Endodermal cell (in vitro differentiated cells): Measurements from ENCODE around the gene EIF4A3. TPM values are rescaled to one million over a fixed set of nuclear protein-coding genes. Genes with fewer than 3 reads are reported as not detected.

Source experiments
- DNase-seq: peaks from one replicate; pipeline ENCODE4 v3.0.0-alpha.2; 2017
- H3K27ac ChIP-seq: 2 replicates; pipeline ENCODE4 v1.5.1; 2013; ENCODE audit warnings: mild to moderate bottlenecking, low read depth, low read length, moderate library complexity
- H3K27me3 ChIP-seq: 2 replicates; pipeline ENCODE4 v1.6.1; 2013; ENCODE audit warnings: mild to moderate bottlenecking, low read length, moderate library complexity; ENCODE audit not compliant: insufficient read depth, control insufficient read depth, poor library complexity, severe bottlenecking
- H3K36me3 ChIP-seq: 2 replicates; pipeline ENCODE4 v1.7.0; 2013; ENCODE audit warnings: mild to moderate bottlenecking, low read length, moderate library complexity; ENCODE audit not compliant: control insufficient read depth, insufficient read depth
- H3K4me1 ChIP-seq: one replicate; pipeline ENCODE4 v1.7.0; 2013; ENCODE audit warnings: low read length; ENCODE audit not compliant: control insufficient read depth, insufficient read depth
- H3K4me3 ChIP-seq: 2 replicates; pipeline ENCODE4 v1.5.1; 2013; ENCODE audit warnings: mild to moderate bottlenecking, low read length, moderate library complexity
- H3K9ac ChIP-seq: 2 replicates; pipeline ENCODE4 v1.6.1; 2013; ENCODE audit warnings: mild to moderate bottlenecking, low read length, moderate library complexity; ENCODE audit not compliant: poor library complexity, severe bottlenecking; ENCODE audit errors: extremely low read depth
- H3K9me3 ChIP-seq: 2 replicates; pipeline ENCODE4 v1.6.1; 2013; ENCODE audit warnings: mild to moderate bottlenecking, low read length, moderate library complexity; ENCODE audit not compliant: control insufficient read depth
- H3K27ac Mint-ChIP-seq: 2 replicates; pipeline ENCODE4 v1.8.0; 2020; ENCODE audit warnings: mixed read lengths
- H3K27me3 Mint-ChIP-seq: 2 replicates; pipeline ENCODE4 v1.8.0; 2021; ENCODE audit warnings: mild to moderate bottlenecking, mixed read lengths; ENCODE audit not compliant: insufficient read depth
- H3K36me3 Mint-ChIP-seq: 2 replicates; pipeline ENCODE4 v1.8.0; 2020; ENCODE audit warnings: low read depth, mixed read lengths
- H3K4me1 Mint-ChIP-seq: 2 replicates; pipeline ENCODE4 v1.8.0; 2020; ENCODE audit warnings: mixed read lengths
- H3K4me3 Mint-ChIP-seq: 2 replicates; pipeline ENCODE4 v1.8.0; 2020; ENCODE audit warnings: mild to moderate bottlenecking, moderate library complexity, mixed read lengths
- H3K9me3 Mint-ChIP-seq: 2 replicates; pipeline ENCODE4 v1.8.0; 2020; ENCODE audit warnings: mild to moderate bottlenecking, mixed read lengths
- WGBS, 2 experiments: methylation state at CpG; one replicate each; pipeline versions ENCODE4 v1.1.5 to v1.1.7; 2013; ENCODE audit warnings: missing lambda C conversion rate in 2 of 2, mixed read lengths in 1 of 2; ENCODE audit not compliant: insufficient coverage in 1 of 2, insufficient read length in 1 of 2; 5-methylcytosine and 5-hydroxymethylcytosine counted together
- total RNA-seq, 2 donors: library from RNA; stranded (reverse); fragmentation: NEBNext Ultra II Directional in 1 of 2; extraction: Animal tissue kit (Norgen Biotek cat#: 25700) in 1 of 2; gene quantifications; 2 replicates in 1 of 2; 3 replicates in 1 of 2; pipeline ENCODE4 v1.2.1, GENCODE V29; 2021
- TF ChIP-seq, protein P1 (sequence below): fragments of 200-600 bp; sonication (generic); conservative IDR thresholded peaks from 2 replicates; pipeline ENCODE4 v1.5.0; 2021; ENCODE audit warnings: antibody characterized with exemption, mild to moderate bottlenecking

The EIF4A3 gene
- total RNA-seq, 2 donors from 2014 or later, result 107 to 110 TPM

- Histone ChIP-seq H3K9me3 (no peaks in the 10 kb centered on the region), H3K27ac (no peak overlapping the region), H3K4me3 (no peak overlapping the region), H3K36me3 (no peaks in the 10 kb centered on the region), H3K4me1 (no peaks in the 10 kb centered on the region), H3K9ac (no peak overlapping the region), H3K27me3 (no peaks in the 10 kb centered on the region)
- no peak for DNase-seq
- Mint-ChIP-seq H3K36me3 (no peaks in the 10 kb centered on the region), H3K27ac (no peak overlapping the region), H3K9me3 (no peaks in the 10 kb centered on the region), H3K27me3 (no peaks in the 10 kb centered on the region), H3K4me1 (peaks cover 2% of the 10 kb centered on the region), H3K4me3 (no peak overlapping the region)
- TF ChIP-seq, protein P1, sequence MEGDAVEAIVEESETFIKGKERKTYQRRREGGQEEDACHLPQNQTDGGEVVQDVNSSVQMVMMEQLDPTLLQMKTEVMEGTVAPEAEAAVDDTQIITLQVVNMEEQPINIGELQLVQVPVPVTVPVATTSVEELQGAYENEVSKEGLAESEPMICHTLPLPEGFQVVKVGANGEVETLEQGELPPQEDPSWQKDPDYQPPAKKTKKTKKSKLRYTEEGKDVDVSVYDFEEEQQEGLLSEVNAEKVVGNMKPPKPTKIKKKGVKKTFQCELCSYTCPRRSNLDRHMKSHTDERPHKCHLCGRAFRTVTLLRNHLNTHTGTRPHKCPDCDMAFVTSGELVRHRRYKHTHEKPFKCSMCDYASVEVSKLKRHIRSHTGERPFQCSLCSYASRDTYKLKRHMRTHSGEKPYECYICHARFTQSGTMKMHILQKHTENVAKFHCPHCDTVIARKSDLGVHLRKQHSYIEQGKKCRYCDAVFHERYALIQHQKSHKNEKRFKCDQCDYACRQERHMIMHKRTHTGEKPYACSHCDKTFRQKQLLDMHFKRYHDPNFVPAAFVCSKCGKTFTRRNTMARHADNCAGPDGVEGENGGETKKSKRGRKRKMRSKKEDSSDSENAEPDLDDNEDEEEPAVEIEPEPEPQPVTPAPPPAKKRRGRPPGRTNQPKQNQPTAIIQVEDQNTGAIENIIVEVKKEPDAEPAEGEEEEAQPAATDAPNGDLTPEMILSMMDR, result no peak
- WGBS, 2 experiments, result 85 to 91% methylated on average over 15 to 18 of the region's 18 CpGs
Observed at GRCh38 chr17:80187515-80187941, 40.6 kb upstream of the EIF4A3 start.

GRCh38 chr17:80187090-80187489, 40.2 kb upstream of the EIF4A3 start:
- Histone ChIP-seq H3K9me3 (no peaks in the 10 kb centered on the region), H3K9ac (no peak overlapping the region), H3K27me3 (no peaks in the 10 kb centered on the region), H3K4me3 (no peak overlapping the region), H3K27ac (no peak overlapping the region), H3K4me1 (no peaks in the 10 kb centered on the region), H3K36me3 (no peaks in the 10 kb centered on the region)
- no peaks in the 10 kb centered on the region for H3K36me3 Mint-ChIP-seq
- no peak overlapping the region for H3K27ac Mint-ChIP-seq
- no peak overlapping the region for H3K4me3 Mint-ChIP-seq
- H3K27me3 Mint-ChIP-seq, result no peaks in the 10 kb centered on the region
- no peak for DNase-seq
- TF ChIP-seq, protein P1, result no peak
- H3K4me1 Mint-ChIP-seq, result peaks cover 2% of the 10 kb centered on the region
- WGBS, 2 experiments, result 90 to 91% methylated on average over 15 to 16 of the region's 16 CpGs
- H3K9me3 Mint-ChIP-seq, result no peaks in the 10 kb centered on the region

DNA sequence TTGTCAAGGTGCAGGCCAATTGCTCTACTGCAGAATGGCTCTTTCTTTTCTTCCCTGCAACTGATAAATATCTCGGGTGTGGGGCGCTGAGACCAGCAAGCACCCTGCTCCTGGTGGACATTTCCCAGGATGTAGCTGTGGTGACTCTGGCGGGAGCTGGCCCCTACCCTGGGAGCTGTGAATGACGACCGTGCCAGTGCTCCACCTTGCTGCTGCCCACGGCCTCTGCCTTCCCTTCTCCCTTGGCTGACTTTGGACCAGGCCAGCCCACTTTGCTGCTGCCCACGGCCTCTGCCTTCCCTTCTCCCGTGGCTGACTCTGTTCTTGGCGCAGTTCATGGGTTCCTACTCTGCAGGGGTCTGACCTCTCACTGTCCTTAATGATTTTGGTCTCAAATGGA, 39.0 kb upstream of the EIF4A3 start:
- Mint-ChIP-seq H3K27ac (no peak overlapping the region), H3K4me3 (no peak overlapping the region), H3K4me1 (peaks cover 2% of the 10 kb centered on the region), H3K27me3 (no peaks in the 10 kb centered on the region), H3K36me3 (no peaks in the 10 kb centered on the region), H3K9me3 (no peaks in the 10 kb centered on the region)
- H3K4me3 ChIP-seq, result no peak overlapping the region
- TF ChIP-seq, protein P1, result no peak
- H3K4me1 ChIP-seq, result no peaks in the 10 kb centered on the region
- 93 to 100% methylated on average over 3 to 9 of the region's 9 CpGs for WGBS, 2 experiments
- no peaks in the 10 kb centered on the region for H3K27me3 ChIP-seq
- H3K9me3 ChIP-seq, result no peaks in the 10 kb centered on the region
- H3K36me3 ChIP-seq, result no peaks in the 10 kb centered on the region
- no peak overlapping the region for H3K9ac ChIP-seq
- no peak overlapping the region for H3K27ac ChIP-seq
- no peak for DNase-seq
